HEK293T (cell line): ENCODE measurements around the gene MESP1.
"Not testable (repeated sequence)": the region's sequence is repeated elsewhere in the genome, so short reads cannot be mapped to it uniquely, and the experiment has no call there.

ENCODE experiments used
- CTCF ChIA-PET: fragments of 350-600 bp; formaldehyde crosslinking; extraction: SDS; loops from one replicate; lab custom pipeline; 2021; ENCODE audit warnings: antibody characterized with exemption, inconsistent platforms; lab: Yijun Ruan, JAX
- POLR2A ChIA-PET: fragments of 350-600 bp; formaldehyde crosslinking; extraction: SDS; loops from one replicate; lab custom pipeline; 2020; ENCODE audit warnings: antibody characterized with exemption, inconsistent platforms; lab: Yijun Ruan, JAX
- DNase-seq: peaks from one replicate; pipeline ENCODE4 v3.0.0; 2012; ENCODE audit warnings: mixed read lengths; ENCODE audit errors: extremely low spot score
- ARNT ChIP-seq: fragments of 450-650 bp; IDR thresholded peaks from 2 replicates; pipeline ENCODE4 v1.6.1; 2017; ENCODE audit warnings: mild to moderate bottlenecking
- BHLHE40 ChIP-seq: fragments of 450-650 bp; IDR thresholded peaks from 2 replicates; pipeline ENCODE4 v1.6.1; 2016; ENCODE audit warnings: mild to moderate bottlenecking, moderate library complexity, borderline replicate concordance
- CTBP1 ChIP-seq: fragments of 450-650 bp; IDR thresholded peaks from 2 replicates; pipeline ENCODE4 v1.6.1; 2016; ENCODE audit warnings: borderline replicate concordance
- ELF4 ChIP-seq: fragments of 450-650 bp; IDR thresholded peaks from 2 replicates; pipeline ENCODE4 v1.6.1; 2017; ENCODE audit warnings: antibody characterized with exemption
- FOXA1 ChIP-seq: fragments of 450-650 bp; IDR thresholded peaks from 2 replicates; pipeline ENCODE4 v1.6.1; 2016; ENCODE audit warnings: mild to moderate bottlenecking
- FOXK2 ChIP-seq: fragments of 450-650 bp; IDR thresholded peaks from 2 replicates; pipeline ENCODE4 v1.6.1; 2016; ENCODE audit warnings: mild to moderate bottlenecking
- FOXM1 ChIP-seq: fragments of 450-650 bp; IDR thresholded peaks from 2 replicates; pipeline ENCODE4 v1.6.1; 2017; ENCODE audit warnings: mild to moderate bottlenecking, borderline replicate concordance
- HDGF ChIP-seq: fragments of 450-650 bp; IDR thresholded peaks from 2 replicates; pipeline ENCODE4 v1.6.1; 2017; ENCODE audit warnings: antibody characterized with exemption, borderline replicate concordance
- L3MBTL2 ChIP-seq: fragments of 450-650 bp; conservative IDR thresholded peaks from 2 replicates; pipeline ENCODE4 v1.6.1; 2016; ENCODE audit warnings: mild to moderate bottlenecking
- LEF1 ChIP-seq: fragments of 450-650 bp; IDR thresholded peaks from 2 replicates; pipeline ENCODE4 v1.6.1; 2017; ENCODE audit warnings: mild to moderate bottlenecking, borderline replicate concordance
- NFRKB ChIP-seq: fragments of 450-650 bp; IDR thresholded peaks from 2 replicates; pipeline ENCODE4 v1.6.1; 2016; ENCODE audit warnings: mild to moderate bottlenecking, moderate library complexity
- PKNOX1 ChIP-seq: fragments of 450-650 bp; IDR thresholded peaks from 2 replicates; pipeline ENCODE4 v1.6.1; 2016
- SP1 ChIP-seq: fragments of 450-650 bp; IDR thresholded peaks from 2 replicates; pipeline ENCODE4 v1.6.1; 2017
- SUZ12 ChIP-seq: fragments of 450-650 bp; IDR thresholded peaks from 2 replicates; pipeline ENCODE4 v1.6.1; 2016; ENCODE audit warnings: mild to moderate bottlenecking
- TARDBP ChIP-seq: fragments of 450-650 bp; IDR thresholded peaks from 2 replicates; pipeline ENCODE4 v1.6.1; 2016
- ZNF384 ChIP-seq: fragments of 450-650 bp; IDR thresholded peaks from 2 replicates; pipeline ENCODE4 v1.6.1; 2016

MESP1 gene

DNA sequence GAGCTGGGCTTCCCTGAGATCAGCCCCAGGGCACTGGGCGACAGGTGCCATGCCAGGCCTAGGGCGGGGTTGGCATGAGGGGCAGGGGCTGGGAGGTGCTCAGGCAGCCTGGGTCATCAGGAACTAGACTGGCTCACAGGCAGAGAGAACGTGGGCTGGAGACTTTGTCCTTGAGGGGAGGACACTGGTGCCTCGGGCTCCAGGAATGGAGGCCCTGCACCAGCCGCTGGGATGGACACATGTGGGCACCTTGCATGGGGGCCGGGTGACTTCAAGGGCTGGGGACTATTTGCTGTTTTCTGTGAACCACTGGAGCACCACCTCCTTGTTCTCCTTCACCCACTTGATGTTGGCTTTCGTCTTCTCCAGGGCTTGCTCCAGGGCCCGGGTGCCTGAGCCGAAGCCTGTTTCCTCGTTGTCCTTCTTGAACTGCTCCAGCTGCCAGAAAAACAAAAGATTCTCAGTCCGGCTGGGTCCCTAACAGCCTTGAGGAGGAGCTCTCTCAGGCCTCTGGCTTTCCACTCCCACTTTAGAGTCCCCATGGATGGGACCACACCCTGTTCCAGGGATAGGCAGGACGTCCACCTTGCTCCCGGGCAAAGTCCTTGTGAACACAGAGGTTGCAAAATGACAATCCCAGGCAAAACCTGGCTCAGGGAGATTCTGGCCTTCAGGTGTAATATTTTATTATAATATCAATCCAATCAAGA, 34.2 kb upstream of the MESP1 start:
- CTCF ChIA-PET: interaction anchor here (0.6 kb wide), 1 partner anchor 24 kb away, joined by 4 read pairs; no protein-coding TSS in a partner anchor
- TF ChIP-seq L3MBTL2 (no peak), TARDBP (no peak)
- no peak for DNase-seq
- POLR2A ChIA-PET: no interaction called here

GRCh38 chr15:89784686-89784960, 33.6 kb upstream of the MESP1 start:
- DNase-seq: no peak
- TF ChIP-seq PKNOX1: no peak
- no peak for TF ChIP-seq TARDBP
- no peak for TF ChIP-seq CTBP1
- no peak for TF ChIP-seq SUZ12
- no peak for TF ChIP-seq LEF1
- TF ChIP-seq L3MBTL2: no peak
- no peak for TF ChIP-seq HDGF
- ChIA-PET CTCF (interaction anchor here (2.7 kb wide), 1 partner anchor 90 kb away, joined by 9 read pairs; no protein-coding TSS in a partner anchor), POLR2A (no interaction called here)

DNA sequence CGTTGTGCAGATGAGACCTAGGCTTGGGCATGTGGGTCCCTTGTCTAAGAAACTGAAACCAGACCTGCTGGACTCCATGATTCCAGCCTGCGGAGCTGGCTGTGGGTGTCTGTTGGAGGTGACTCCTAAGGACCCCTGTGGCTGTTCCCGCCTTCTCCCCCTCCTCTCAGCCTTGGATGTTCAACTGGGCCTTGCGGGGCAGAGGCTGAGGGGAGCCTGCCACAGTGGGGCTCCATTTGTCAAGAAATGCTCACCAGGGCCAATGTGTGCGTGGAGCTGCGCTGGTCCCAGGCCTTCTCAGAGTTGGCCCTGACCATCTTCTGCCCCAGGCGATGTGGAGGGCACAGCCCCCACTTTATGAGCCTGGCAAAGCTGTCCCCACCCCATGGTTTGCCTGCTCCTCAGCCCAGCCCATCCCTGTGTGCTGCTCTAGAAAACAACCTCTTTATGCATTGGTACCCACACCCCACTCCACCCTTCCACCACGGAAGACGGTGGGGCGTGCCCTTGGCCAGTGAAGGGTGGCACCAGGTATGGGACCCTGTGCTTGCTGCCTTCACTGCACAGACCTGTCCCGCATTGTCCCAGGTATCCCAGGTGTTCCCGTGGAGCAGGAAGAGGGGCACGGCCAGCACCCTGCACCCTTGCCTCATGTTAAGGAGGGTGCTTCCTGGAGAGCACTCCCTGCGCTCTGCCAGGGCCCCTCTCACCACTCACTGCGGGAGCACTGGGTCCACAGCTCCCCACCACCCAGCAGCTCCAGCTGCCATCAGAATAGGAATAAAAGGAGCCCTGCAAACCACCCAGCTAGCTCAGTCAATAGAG, 33.0 kb upstream of the MESP1 start:
- no peak for DNase-seq
- CTCF ChIA-PET: interaction anchor here (2.7 kb wide), 1 partner anchor 91 kb away, joined by 9 read pairs; no protein-coding TSS in a partner anchor
- POLR2A ChIA-PET: interaction anchor here (1.1 kb wide), 1 partner anchor 15 kb away, joined by 3 read pairs; no protein-coding TSS in a partner anchor
- TF ChIP-seq TARDBP (no peak), ELF4 (no peak), FOXA1 (no peak), FOXK2 (no peak), CTBP1 (no peak), LEF1 (no peak), BHLHE40 (no peak), SUZ12 (no peak), SP1 (no peak)

GRCh38 chr15:89783111-89783860, 32.2 kb upstream of the MESP1 start:
- CTCF ChIA-PET: interaction anchor here (1.1 to 2.7 kb wide), 2 partner anchors 22 to 92 kb away, joined by 3 to 9 read pairs; no protein-coding TSS in a partner anchor
- DNase-seq: no peak
- POLR2A ChIA-PET: interaction anchor here (1.1 kb wide), 1 partner anchor 16 kb away, joined by 3 read pairs; no protein-coding TSS in a partner anchor
- TF ChIP-seq SUZ12 (no peak), ELF4 (no peak), BHLHE40 (no peak), L3MBTL2 (no peak), FOXK2 (no peak)

- ChIA-PET CTCF (interaction anchor here (1.1 to 2.7 kb wide), 2 partner anchors 21 to 92 kb away, joined by 3 to 9 read pairs; no protein-coding TSS in a partner anchor), POLR2A (interaction anchor here (1.1 kb wide), 1 partner anchor 16 kb away, joined by 3 read pairs; no protein-coding TSS in a partner anchor)
- DNase-seq: not testable (repeated sequence)
Observed at GRCh38 chr15:89782619-89782950, 31.5 kb upstream of the MESP1 start.

- ChIA-PET CTCF (interaction anchor here (1.1 to 2.7 kb wide), 3 partner anchors 21 to 93 kb away, joined by 3 to 9 read pairs (median 4); no protein-coding TSS in a partner anchor), POLR2A (no interaction called here)
- TF ChIP-seq SUZ12 (no peak), ARNT (no peak), HDGF (no peak)
- DNase-seq: no peak
Observed at GRCh38 chr15:89781891-89782618, 31.0 kb upstream of the MESP1 start.

- TF ChIP-seq SUZ12: no peak
- no peak for TF ChIP-seq HDGF
- no peak for TF ChIP-seq L3MBTL2
- no peak for TF ChIP-seq CTBP1
- TF ChIP-seq ZNF384: no peak
- TF ChIP-seq PKNOX1: no peak
- no peak for TF ChIP-seq LEF1
- TF ChIP-seq FOXK2: no peak
- no peak for TF ChIP-seq ELF4
- no peak for TF ChIP-seq NFRKB
- TF ChIP-seq ARNT: no peak
- no peak for TF ChIP-seq FOXM1
- TF ChIP-seq TARDBP: no peak
- TF ChIP-seq SP1: no peak
- no peak for TF ChIP-seq BHLHE40
- no peak for TF ChIP-seq FOXA1
- POLR2A ChIA-PET: no interaction called here
- no peak for DNase-seq
- CTCF ChIA-PET: interaction anchor here (1.7 kb wide), 1 partner anchor 20 kb away, joined by 4 read pairs; no protein-coding TSS in a partner anchor
Observed at GRCh38 chr15:89781055-89781454, 30.0 kb upstream of the MESP1 start.
